ENCODE results near the gene VAV2. TPM values are rescaled to one million over a fixed set of nuclear protein-coding genes. Genes with fewer than 3 reads are reported as not detected.

Gene VAV2, protein sequence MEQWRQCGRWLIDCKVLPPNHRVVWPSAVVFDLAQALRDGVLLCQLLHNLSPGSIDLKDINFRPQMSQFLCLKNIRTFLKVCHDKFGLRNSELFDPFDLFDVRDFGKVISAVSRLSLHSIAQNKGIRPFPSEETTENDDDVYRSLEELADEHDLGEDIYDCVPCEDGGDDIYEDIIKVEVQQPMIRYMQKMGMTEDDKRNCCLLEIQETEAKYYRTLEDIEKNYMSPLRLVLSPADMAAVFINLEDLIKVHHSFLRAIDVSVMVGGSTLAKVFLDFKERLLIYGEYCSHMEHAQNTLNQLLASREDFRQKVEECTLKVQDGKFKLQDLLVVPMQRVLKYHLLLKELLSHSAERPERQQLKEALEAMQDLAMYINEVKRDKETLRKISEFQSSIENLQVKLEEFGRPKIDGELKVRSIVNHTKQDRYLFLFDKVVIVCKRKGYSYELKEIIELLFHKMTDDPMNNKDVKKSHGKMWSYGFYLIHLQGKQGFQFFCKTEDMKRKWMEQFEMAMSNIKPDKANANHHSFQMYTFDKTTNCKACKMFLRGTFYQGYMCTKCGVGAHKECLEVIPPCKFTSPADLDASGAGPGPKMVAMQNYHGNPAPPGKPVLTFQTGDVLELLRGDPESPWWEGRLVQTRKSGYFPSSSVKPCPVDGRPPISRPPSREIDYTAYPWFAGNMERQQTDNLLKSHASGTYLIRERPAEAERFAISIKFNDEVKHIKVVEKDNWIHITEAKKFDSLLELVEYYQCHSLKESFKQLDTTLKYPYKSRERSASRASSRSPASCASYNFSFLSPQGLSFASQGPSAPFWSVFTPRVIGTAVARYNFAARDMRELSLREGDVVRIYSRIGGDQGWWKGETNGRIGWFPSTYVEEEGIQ
- 14.3 and 17.0 TPM in 2 replicates for total RNA-seq

DNA sequence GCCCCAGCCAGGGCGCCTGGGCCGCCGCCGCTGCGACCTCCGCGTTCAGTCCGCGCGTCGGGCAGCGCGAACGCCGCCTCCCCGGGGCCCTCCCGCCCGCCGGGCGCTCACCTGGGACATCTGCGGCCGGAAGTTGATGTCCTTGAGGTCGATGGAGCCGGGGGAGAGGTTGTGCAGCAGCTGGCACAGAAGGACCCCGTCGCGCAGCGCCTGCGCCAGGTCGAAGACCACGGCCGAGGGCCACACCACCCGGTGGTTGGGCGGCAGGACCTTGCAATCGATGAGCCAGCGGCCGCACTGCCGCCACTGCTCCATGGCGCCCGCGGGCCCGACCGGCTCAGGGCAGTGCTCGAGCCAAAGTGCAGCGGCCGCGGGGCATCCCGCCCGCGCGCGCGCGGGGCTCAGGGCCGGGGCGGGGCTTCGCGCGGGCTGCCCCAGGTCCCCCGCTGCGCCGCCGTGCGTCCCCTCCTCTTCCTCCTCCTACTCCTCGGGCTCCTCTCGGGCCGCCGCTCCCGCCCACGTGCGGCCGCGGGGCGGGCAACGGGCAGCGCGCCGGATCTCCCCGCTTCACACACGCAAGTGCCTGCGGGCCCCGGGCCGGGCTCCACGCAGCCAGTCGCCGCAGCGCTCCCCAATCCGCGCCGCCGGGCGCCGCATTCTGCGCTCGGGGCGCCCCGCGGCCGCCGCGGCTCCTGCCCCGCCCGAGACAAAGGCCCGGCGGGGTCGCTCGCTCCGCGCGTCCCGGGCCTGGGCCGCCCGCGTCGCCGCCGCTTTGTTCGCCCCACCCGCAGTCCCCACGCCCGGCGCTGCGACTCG is at the start of gene VAV2:
Gene VAV2, minus strand, starts transcription at position 361 of the 816 bp plus-strand sequence. Its CDS starts 46 bp downstream, at position 315.

DNA sequence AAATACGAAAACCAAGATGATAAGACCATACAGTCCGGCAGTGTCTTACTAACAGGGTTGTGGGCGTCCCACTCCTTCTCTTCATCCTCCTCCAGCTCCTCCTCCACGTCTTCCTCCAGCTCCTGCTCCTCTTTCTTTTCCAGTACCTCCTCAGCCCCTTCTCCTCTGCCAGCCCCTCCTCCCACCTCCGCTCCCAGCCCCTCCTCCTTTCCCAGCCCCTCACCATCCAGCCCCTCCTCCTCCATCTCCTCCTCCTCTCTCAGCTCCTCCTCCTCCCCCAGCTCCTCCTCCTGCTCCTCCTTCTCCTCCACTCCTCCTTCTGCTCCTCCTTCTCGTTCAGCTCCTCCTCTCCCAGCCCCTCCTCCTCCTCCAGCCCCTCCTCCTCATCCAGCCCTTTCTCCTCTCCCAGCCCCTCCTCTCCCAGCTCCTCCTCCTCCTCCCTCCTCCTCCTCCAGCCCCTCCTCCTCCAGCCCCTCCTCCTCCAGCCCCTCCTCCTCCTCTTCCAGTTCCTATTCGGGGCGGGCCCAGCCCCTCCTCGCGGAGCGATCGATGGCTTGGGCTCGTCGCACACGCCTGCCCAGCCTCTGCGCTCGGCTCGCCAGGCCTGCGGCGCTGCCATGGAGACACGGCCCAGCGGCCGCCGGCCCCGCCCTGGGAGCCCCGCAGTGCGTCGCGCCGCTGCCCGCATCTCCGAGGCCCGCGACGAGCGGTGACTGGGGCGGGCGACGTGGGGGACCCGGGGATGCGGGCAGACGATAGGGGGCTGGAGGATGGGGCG is 32.9 kb upstream of the VAV2 start, which contains the start of gene BRD3OS:
Gene BRD3OS, plus strand, starts transcription at position 654 of the 778 bp plus-strand sequence. CDS start 1,267 bp downstream, outside the sequence.

DNA sequence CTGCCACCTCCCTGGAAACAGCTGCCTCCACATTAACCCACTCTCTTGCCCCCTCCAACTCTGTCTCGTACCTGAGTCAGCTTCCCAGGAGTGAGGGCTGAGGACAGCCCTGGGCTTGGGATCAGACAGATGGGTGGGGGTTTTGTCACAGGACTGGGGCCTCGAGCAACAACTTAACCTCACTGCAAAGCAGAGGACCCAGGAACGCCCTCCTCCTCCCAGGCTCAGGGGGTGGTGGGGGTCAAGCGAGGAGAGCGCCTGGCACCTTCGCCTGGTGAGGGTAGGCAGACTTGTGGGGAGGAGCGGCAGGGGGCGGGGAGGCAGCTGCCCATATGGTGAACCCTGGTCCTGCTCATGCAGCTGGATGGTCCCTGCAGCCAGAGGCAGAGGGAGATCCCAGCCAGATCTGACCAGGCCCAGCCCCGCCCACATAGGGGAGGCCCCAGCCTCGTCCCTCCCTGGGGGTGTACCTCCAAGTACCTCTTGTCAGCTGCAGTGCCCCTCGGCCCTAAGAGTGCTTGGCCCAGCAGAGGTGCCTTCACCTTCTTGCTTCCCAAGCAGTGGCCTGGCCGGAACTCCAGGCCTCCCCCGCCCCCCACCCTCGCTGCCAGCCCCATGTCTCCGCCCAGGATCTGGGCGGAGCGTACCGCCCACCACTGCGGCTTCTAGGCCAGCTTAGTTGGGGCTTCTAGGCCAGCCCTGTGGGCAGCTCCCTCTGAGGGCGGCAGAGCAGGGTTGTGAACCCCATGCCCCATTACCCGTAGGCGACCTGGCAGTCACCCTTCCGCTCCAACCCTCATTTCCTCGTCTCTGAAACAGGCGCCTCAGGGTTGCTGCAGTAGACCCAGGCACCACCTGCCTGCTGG is 254.1 kb downstream of the VAV2 start, which contains the start of gene SARDH:
Gene SARDH, minus strand, starts transcription at position 579 of the 866 bp plus-strand sequence. CDS start 4,179 bp downstream, outside the sequence.

Other genes with a start within 250 kb of the VAV2 start
- gene BRD3OS, start 33.2 kb upstream of the VAV2 start, total RNA-seq: 16.5 and 17.5 TPM in 2 replicates
- 10.2 and 15.2 TPM in 2 replicates for gene BRD3, start 75.7 kb upstream of the VAV2 start, total RNA-seq
- 16.7 and 20.8 TPM in 2 replicates for gene WDR5, start 143.8 kb upstream of the VAV2 start, total RNA-seq
- not detected in 2 replicates for gene RNU6ATAC, start 172.2 kb upstream of the VAV2 start, total RNA-seq